CD8-positive, alpha-beta memory T cell (primary cell): ENCODE data around the gene ZNF275. TPM values are rescaled to one million over a fixed set of nuclear protein-coding genes. Genes with fewer than 3 reads are reported as not detected.

Source experiments
- CTCF ChIA-PET: fragments of 350-600 bp; sonication (Branson Sonifier 250); formaldehyde crosslinking; loops from one replicate; lab custom pipeline; 2021; ENCODE audit warnings: antibody characterized with exemption; lab: Charles Lee
- POLR2A ChIA-PET: fragments of 350-600 bp; sonication (Branson Sonifier 250); formaldehyde crosslinking; loops from one replicate; lab custom pipeline; 2021; ENCODE audit warnings: antibody characterized with exemption; lab: Charles Lee
- DNase-seq, 5 donors: peaks; one replicate each; pipeline versions ENCODE4 v3.0.0 to v3.0.0-alpha.2; 2020 to 2022; ENCODE audit warnings: mixed read lengths in 1 of 5
- H3K27ac ChIP-seq: one replicate; pipeline ENCODE4 v1.7.0; 2013; ENCODE audit warnings: low read depth, mild to moderate bottlenecking, low read length, moderate library complexity
- H3K27me3 ChIP-seq: 2 replicates; pipeline ENCODE4 v1.7.0; 2013; ENCODE audit warnings: low read length, mild to moderate bottlenecking; ENCODE audit not compliant: insufficient read depth, poor library complexity, severe bottlenecking
- H3K36me3 ChIP-seq: 2 replicates; pipeline ENCODE4 v1.7.0; 2013; ENCODE audit warnings: mild to moderate bottlenecking, low read length, moderate library complexity; ENCODE audit not compliant: insufficient read depth
- H3K4me1 ChIP-seq: 2 replicates; pipeline ENCODE4 v1.7.0; 2013; ENCODE audit warnings: mild to moderate bottlenecking, low read length, moderate library complexity; ENCODE audit not compliant: insufficient read depth
- H3K4me3 ChIP-seq: 2 replicates; pipeline ENCODE4 v1.7.0; 2013; ENCODE audit warnings: mild to moderate bottlenecking, low read length
- H3K9me3 ChIP-seq: 2 replicates; pipeline ENCODE4 v1.7.0; 2013; ENCODE audit warnings: mild to moderate bottlenecking, low read length
- H3K27ac Mint-ChIP-seq, 8 donors: one replicate each; pipeline ENCODE4 v1.8.0; 2020 to 2021; ENCODE audit warnings: mixed read lengths in 8 of 8, mild to moderate bottlenecking in 6 of 8, inconsistent platforms in 3 of 8, moderate library complexity in 3 of 8
- H3K27me3 Mint-ChIP-seq, 2 donors: one replicate each; pipeline ENCODE4 v1.8.0; 2020 to 2021; ENCODE audit warnings: mixed read lengths in 2 of 2, mild to moderate bottlenecking in 1 of 2, moderate library complexity in 1 of 2
- H3K36me3 Mint-ChIP-seq, 3 donors: one replicate each; pipeline ENCODE4 v1.8.0; 2020 to 2021; ENCODE audit warnings: mixed read lengths in 3 of 3, inconsistent platforms in 1 of 3, mild to moderate bottlenecking in 1 of 3
- H3K4me1 Mint-ChIP-seq, 3 donors: one replicate each; pipeline ENCODE4 v1.8.0; 2020 to 2021; ENCODE audit warnings: mixed read lengths in 3 of 3, inconsistent platforms in 1 of 3, mild to moderate bottlenecking in 1 of 3
- H3K4me3 Mint-ChIP-seq, 7 donors: one replicate each; pipeline ENCODE4 v1.8.0; 2020 to 2021; ENCODE audit warnings: mixed read lengths in 7 of 7, mild to moderate bottlenecking in 6 of 7, moderate library complexity in 4 of 7, inconsistent platforms in 2 of 7
- H3K9me3 Mint-ChIP-seq, 5 donors: one replicate each; pipeline ENCODE4 v1.8.0; 2020 to 2022; ENCODE audit warnings: mixed read lengths in 5 of 5, mild to moderate bottlenecking in 3 of 5, moderate library complexity in 2 of 5, inconsistent platforms in 1 of 5
- polyA plus RNA-seq: library from polyadenylated mRNA; unstranded; fragments of 300-500 nt; fragmentation: Illumina TruSeq; gene quantifications from one replicate; pipeline ENCODE4 v1.2.3, GENCODE V29; 2021
- total RNA-seq, 2 experiments: library from RNA; stranded (reverse); gene quantifications; one replicate each; pipeline ENCODE4 v1.2.3, GENCODE V29; 2021

The ZNF275 gene
- total and polyA plus RNA-seq, 3 experiments from 2014 or later: 5.4 to 10.1 (median 9.2) TPM

GRCh38 chrX:153303276-153304262, 30.4 kb upstream of the ZNF275 start:
- H3K4me1 ChIP-seq: no peaks in the 10 kb centered on the region
- no peak overlapping the region for H3K4me3 Mint-ChIP-seq
- ChIA-PET POLR2A (no interaction called here), CTCF (no interaction called here)
- peaks cover 18 to 26% of the 10 kb centered on the region in 2 donors for H3K27me3 Mint-ChIP-seq
- H3K36me3 ChIP-seq: no peaks in the 10 kb centered on the region
- no peak overlapping the region for H3K4me3 ChIP-seq
- no peaks in the 10 kb centered on the region for H3K27me3 ChIP-seq
- H3K9me3 Mint-ChIP-seq: no peaks in the 10 kb centered on the region
- H3K4me1 Mint-ChIP-seq: no peaks in the 10 kb centered on the region
- H3K9me3 ChIP-seq: no peaks in the 10 kb centered on the region
- no peak overlapping the region for H3K27ac Mint-ChIP-seq
- DNase-seq: no peak
- no peak overlapping the region for H3K27ac ChIP-seq
- H3K36me3 Mint-ChIP-seq: no peaks in the 10 kb centered on the region

DNA sequence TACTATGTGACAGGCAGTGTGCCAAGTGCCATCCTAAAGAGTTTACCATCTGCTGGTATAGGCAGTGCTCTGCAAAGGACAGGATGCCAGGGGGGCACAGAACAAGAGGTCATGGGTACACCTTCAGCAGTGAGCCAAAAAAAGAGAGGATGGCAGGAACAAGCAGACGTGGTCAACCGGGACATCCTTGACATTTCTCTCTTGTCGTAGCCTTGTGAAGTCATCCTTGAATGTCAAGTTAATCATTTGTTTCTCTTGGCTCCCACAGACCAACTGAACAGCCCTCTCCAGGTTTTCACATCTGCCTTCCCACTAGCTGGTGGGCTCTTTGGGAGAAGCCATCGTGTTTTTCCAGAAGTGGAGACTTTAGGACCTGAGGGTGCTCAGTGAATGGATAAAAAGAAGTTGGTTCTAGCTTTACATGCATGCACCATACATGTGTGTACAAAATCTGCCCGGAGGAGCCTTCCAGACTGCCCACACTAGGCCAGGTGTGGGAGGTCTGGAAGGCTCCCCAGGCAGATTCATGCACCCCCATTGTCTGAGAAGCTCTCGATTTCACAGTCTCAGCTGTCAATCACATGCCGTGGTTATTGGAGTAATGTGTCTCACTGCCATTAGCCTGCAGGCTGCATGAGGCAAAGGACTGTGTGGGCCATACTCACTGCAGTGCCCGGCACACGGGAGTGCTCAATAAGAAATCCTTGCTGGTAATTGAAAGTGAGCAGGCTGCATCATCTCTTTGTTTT, 28.8 kb upstream of the ZNF275 start:
- Mint-ChIP-seq H3K36me3 (no peaks in the 10 kb centered on the region), H3K4me3 (no peak overlapping the region), H3K9me3 (no peaks in the 10 kb centered on the region), H3K27me3 (peaks cover 13 to 27% of the 10 kb centered on the region in 2 donors), H3K4me1 (no peaks in the 10 kb centered on the region), H3K27ac (no peak overlapping the region)
- no peak overlapping the region for H3K27ac ChIP-seq
- no peaks in the 10 kb centered on the region for H3K36me3 ChIP-seq
- H3K4me3 ChIP-seq: no peak overlapping the region
- ChIA-PET POLR2A (no interaction called here), CTCF (no interaction called here)
- no peaks in the 10 kb centered on the region for H3K4me1 ChIP-seq
- H3K27me3 ChIP-seq: no peaks in the 10 kb centered on the region
- H3K9me3 ChIP-seq: no peaks in the 10 kb centered on the region
- no peak for DNase-seq

DNA sequence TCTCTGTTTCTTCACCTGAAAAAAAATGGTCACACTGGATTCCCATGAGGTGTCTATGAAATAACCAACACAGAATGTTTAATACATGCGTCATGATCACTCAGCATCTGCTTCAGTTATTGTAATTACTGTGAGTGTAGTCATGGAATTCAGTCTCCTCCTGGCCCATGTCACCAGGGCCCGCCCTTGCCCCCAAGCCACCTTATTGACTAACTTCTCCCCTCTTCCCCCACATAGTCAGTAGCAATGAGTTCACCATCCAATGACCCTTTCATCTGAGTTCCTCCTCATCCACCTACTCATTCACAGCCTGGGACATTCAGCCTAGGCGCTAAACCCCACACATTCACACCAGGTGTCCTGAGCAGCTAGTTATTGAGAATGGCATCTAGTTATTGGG, 28.0 kb upstream of the ZNF275 start:
- H3K4me3 Mint-ChIP-seq: no peak overlapping the region
- ChIA-PET POLR2A (no interaction called here), CTCF (no interaction called here)
- no peaks in the 10 kb centered on the region for H3K36me3 Mint-ChIP-seq
- DNase-seq: no peak
- Histone ChIP-seq H3K36me3 (no peaks in the 10 kb centered on the region), H3K4me1 (no peaks in the 10 kb centered on the region), H3K9me3 (no peaks in the 10 kb centered on the region), H3K27me3 (no peaks in the 10 kb centered on the region), H3K27ac (no peak overlapping the region), H3K4me3 (no peak overlapping the region)
- no peaks in the 10 kb centered on the region for H3K4me1 Mint-ChIP-seq
- peaks cover 13 to 27% of the 10 kb centered on the region in 2 donors for H3K27me3 Mint-ChIP-seq
- H3K9me3 Mint-ChIP-seq: no peaks in the 10 kb centered on the region
- no peak overlapping the region for H3K27ac Mint-ChIP-seq

- no peaks in the 10 kb centered on the region for H3K4me1 Mint-ChIP-seq
- no peak overlapping the region for H3K27ac Mint-ChIP-seq
- no peak overlapping the region for H3K4me3 Mint-ChIP-seq
- Histone ChIP-seq H3K27ac (no peak overlapping the region), H3K4me1 (no peaks in the 10 kb centered on the region), H3K9me3 (no peaks in the 10 kb centered on the region), H3K4me3 (no peak overlapping the region), H3K36me3 (no peaks in the 10 kb centered on the region), H3K27me3 (no peaks in the 10 kb centered on the region)
- CTCF ChIA-PET: no interaction called here
- POLR2A ChIA-PET: no interaction called here
- peaks cover 13 to 27% of the 10 kb centered on the region in 2 donors for H3K27me3 Mint-ChIP-seq
- no peaks in the 10 kb centered on the region for H3K9me3 Mint-ChIP-seq
- DNase-seq: no peak
- no peaks in the 10 kb centered on the region for H3K36me3 Mint-ChIP-seq
Measured at GRCh38 chrX:153306527-153307115, 27.3 kb upstream of the ZNF275 start.

- H3K27me3 ChIP-seq: no peaks in the 10 kb centered on the region
- no peaks in the 10 kb centered on the region for H3K36me3 ChIP-seq
- no peaks in the 10 kb centered on the region for H3K4me1 ChIP-seq
- no peak overlapping the region for H3K4me3 ChIP-seq
- Mint-ChIP-seq H3K36me3 (no peaks in the 10 kb centered on the region), H3K9me3 (no peaks in the 10 kb centered on the region), H3K4me3 (no peak overlapping the region), H3K27ac (no peak overlapping the region), H3K4me1 (no peaks in the 10 kb centered on the region), H3K27me3 (peaks cover 13 to 27% of the 10 kb centered on the region in 2 donors)
- no peak for DNase-seq
- no peaks in the 10 kb centered on the region for H3K9me3 ChIP-seq
- CTCF ChIA-PET: no interaction called here
- POLR2A ChIA-PET: no interaction called here
- no peak overlapping the region for H3K27ac ChIP-seq
Measured at GRCh38 chrX:153307276-153308178, 26.4 kb upstream of the ZNF275 start.

GRCh38 chrX:153310901-153311300, 23.1 kb upstream of the ZNF275 start:
- no peaks in the 10 kb centered on the region for H3K36me3 Mint-ChIP-seq
- CTCF ChIA-PET: no interaction called here
- POLR2A ChIA-PET: no interaction called here

GRCh38 chrX:153312041-153312440, 21.9 kb upstream of the ZNF275 start:
- Mint-ChIP-seq H3K36me3 (no peaks in the 10 kb centered on the region), H3K27ac (no peak overlapping the region), H3K27me3 (peaks cover under 1 to 3% of the 10 kb centered on the region in 2 donors), H3K9me3 (no peaks in the 10 kb centered on the region), H3K4me1 (no peaks in the 10 kb centered on the region), H3K4me3 (no peak overlapping the region)
- ChIA-PET CTCF (no interaction called here), POLR2A (no interaction called here)
- DNase-seq: no peak
- Histone ChIP-seq H3K4me1 (no peaks in the 10 kb centered on the region), H3K27me3 (no peaks in the 10 kb centered on the region), H3K27ac (no peak overlapping the region), H3K36me3 (no peaks in the 10 kb centered on the region), H3K4me3 (no peak overlapping the region), H3K9me3 (no peaks in the 10 kb centered on the region)

More at GRCh38 chrX:153310901-153311300, 23.1 kb upstream of the ZNF275 start:
- no peaks in the 10 kb centered on the region for H3K9me3 ChIP-seq
- H3K4me3 ChIP-seq: no peak overlapping the region
- Mint-ChIP-seq H3K4me1 (no peaks in the 10 kb centered on the region), H3K9me3 (no peaks in the 10 kb centered on the region), H3K4me3 (no peak overlapping the region), H3K27me3 (peaks cover 6 to 8% of the 10 kb centered on the region in 2 donors), H3K27ac (no peak overlapping the region)
- H3K36me3 ChIP-seq: no peaks in the 10 kb centered on the region
- no peaks in the 10 kb centered on the region for H3K27me3 ChIP-seq
- H3K27ac ChIP-seq: no peak overlapping the region
- no peaks in the 10 kb centered on the region for H3K4me1 ChIP-seq
- no peak for DNase-seq
